ENCODE data around the gene PBRM1. TPM values are rescaled to one million over a fixed set of nuclear protein-coding genes. Genes with fewer than 3 reads are reported as not detected.
A peak's percentile ranks its signal among the peaks of the same experiment; 100 is the strongest.

Gene PBRM1
- total and polyA plus RNA-seq, 2 of the 13 experiments (the other 11 are each of a cell fraction or from before 2014, with no cell fraction given), result 10.9 to 33.2 TPM

- TF ChIP-seq ZBTB26 (CRISPR knock-in tag; IDR thresholded peaks at IDR 0.05; ENCODE audit: borderline replicate concordance) (no peak), ZNF441 (CRISPR knock-in tag; IDR thresholded peaks at IDR 0.05; ENCODE audit: borderline replicate concordance) (no peak; the same call in 1 of the 2 replicates), SOX13 (IDR thresholded peaks at IDR 0.05) (no peak), SOX13 (CRISPR knock-in tag; conservative IDR thresholded peaks at IDR 0.05 in 1 of 2, IDR thresholded peaks at IDR 0.05 in 1 of 2) (no peak), ZUFSP (CRISPR knock-in tag; IDR thresholded peaks at IDR 0.05; ENCODE audit: borderline replicate concordance) (no peak), NONO (IDR thresholded peaks at IDR 0.05) (no peak), NONO (CRISPR knock-in tag; conservative IDR thresholded peaks at IDR 0.05) (no peak; the same call in none of the 2 replicates), AGO1 (IDR thresholded peaks at IDR 0.05; ENCODE audit: low read depth, low read length, poor library complexity, severe bottlenecking) (no peak), THAP11 (CRISPR knock-in tag; IDR thresholded peaks at IDR 0.05) (peak; percentile 35; the same call in 1 of the 2 replicates), ZNF225 (CRISPR knock-in tag; IDR thresholded peaks at IDR 0.05) (no peak), EEA1 (CRISPR knock-in tag; IDR thresholded peaks at IDR 0.05; ENCODE audit: borderline replicate concordance) (no peak), HIC2 (CRISPR knock-in tag; IDR thresholded peaks at IDR 0.05; ENCODE audit: low read depth) (no peak), ZNF235 (CRISPR knock-in tag; IDR thresholded peaks at IDR 0.05; ENCODE audit: borderline replicate concordance) (no peak), SOX5 (CRISPR knock-in tag; IDR thresholded peaks at IDR 0.05; ENCODE audit: borderline replicate concordance) (no peak), MED8 (CRISPR knock-in tag; IDR thresholded peaks at IDR 0.05; ENCODE audit: insufficient replicate concordance) (no peak), KMT2B (CRISPR knock-in tag; IDR thresholded peaks at IDR 0.05) (no peak), ZNF484 (CRISPR knock-in tag; IDR thresholded peaks at IDR 0.05; ENCODE audit: borderline replicate concordance, low read depth) (no peak), CBFB (CRISPR knock-in tag; IDR thresholded peaks at IDR 0.05) (no peak), SKI (IDR thresholded peaks at IDR 0.05; ENCODE audit: partially characterized antibody) (no peak), ZNF839 (CRISPR knock-in tag; IDR thresholded peaks at IDR 0.05; ENCODE audit: borderline replicate concordance) (no peak), POGK (CRISPR knock-in tag; conservative IDR thresholded peaks at IDR 0.05) (no peak), ZZZ3 (CRISPR knock-in tag; IDR thresholded peaks at IDR 0.05; ENCODE audit: borderline replicate concordance) (no peak), ATF7 (IDR thresholded peaks at IDR 0.05) (no peak), ATF7 (CRISPR knock-in tag; IDR thresholded peaks at IDR 0.05) (no peak)
Observed at GRCh38 chr3:52532838-52533622, 152.7 kb downstream of the PBRM1 start (continued).
